Measurements from ENCODE around the gene PABPN1L.

Gene PABPN1L, protein sequence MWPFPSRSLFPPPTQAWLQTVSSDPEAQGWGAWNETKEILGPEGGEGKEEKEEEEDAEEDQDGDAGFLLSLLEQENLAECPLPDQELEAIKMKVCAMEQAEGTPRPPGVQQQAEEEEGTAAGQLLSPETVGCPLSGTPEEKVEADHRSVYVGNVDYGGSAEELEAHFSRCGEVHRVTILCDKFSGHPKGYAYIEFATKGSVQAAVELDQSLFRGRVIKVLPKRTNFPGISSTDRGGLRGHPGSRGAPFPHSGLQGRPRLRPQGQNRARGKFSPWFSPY

GRCh38 chr16:88866151-88866920 is at the start of gene PABPN1L:
Gene PABPN1L, minus strand, starts transcription at chr16:88866660. Its CDS starts 54 bp downstream, at chr16:88866606.
- DNase-seq: no peak

DNA sequence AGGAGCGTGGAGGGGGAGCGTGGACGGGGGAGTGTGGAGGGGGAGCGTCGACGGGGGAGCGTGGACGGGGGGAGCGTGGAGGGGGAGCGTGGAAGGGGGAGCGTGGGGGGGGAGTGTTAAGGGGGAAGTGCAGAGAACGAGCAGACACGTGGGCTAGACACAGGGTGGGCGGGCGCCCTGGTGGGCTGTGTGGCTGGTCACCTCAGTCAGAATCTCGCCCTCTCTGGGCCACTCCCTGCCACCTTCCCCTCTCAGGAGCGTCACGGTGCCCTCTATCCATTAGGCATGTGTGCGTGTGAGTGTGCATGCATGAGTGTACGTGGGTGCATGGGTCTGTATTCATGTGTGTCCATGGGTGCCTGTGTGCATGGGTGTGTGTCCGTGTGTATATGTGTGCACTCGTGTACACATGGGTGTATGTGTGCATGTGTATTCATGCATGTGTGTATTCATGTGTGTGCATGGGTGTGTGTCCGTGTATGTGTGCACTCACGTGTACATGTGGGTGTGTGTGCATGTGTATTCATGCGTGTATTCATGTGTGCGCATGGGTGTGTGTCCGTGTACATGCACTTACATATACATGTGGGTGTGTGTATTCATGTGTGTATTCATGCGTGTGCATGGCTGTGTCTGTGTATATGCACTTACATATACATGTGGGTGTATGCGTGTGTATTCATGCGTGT is 49.3 kb upstream of the PABPN1L start:
- DNase-seq: no peak

GRCh38 chr16:88914750-88915368 is 48.4 kb upstream of the PABPN1L start:
- DNase-seq: no peak

DNA sequence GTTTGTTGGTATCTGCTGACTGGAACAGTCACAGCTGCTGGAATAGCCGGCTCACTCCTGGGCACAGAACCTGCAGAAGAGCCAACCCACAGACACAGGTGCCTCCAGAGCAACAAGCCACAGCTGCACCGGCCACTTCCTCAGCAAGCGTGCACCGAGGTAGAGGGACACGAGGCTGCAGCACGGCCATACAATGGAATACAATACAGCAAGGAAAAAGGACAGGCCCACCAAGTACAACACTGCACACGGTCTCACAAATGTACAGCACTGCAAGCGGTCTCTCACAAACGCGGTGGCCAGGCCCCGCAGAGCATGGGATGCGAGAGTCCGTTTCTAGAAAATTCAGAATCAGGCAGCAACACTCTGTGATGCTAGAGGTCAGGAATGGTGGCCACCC is 47.4 kb upstream of the PABPN1L start:
- DNase-seq: no peak

DNA sequence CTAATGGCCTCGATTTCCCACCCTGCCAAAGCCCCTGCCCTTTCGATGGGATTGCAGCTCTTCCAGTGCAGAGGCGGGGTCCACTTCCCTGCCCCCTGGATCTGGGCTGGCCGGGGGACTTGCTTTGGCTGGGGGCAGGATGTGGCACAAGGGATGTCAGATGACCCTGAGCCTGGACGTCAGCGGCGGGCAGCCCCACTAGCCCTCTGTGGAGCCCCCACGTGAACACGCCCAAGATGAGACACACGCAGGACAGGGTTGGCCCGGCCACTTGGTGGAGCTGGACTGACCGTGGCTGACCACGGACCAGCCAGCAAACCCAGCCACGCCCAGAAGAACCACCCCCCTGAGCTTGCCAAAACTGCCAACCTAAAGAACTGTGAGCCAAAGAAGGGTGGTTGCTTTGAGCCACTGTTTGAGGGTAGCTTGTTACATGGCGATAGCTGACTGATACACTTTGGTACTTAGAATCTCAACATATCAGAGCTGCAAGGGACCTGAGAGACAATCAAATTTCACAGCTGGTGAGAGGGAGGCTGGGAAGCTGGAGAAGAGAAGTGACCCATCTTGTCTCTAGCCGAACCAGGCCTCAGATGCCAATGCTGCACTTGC is 46.6 kb upstream of the PABPN1L start:
- no peak for DNase-seq

DNA sequence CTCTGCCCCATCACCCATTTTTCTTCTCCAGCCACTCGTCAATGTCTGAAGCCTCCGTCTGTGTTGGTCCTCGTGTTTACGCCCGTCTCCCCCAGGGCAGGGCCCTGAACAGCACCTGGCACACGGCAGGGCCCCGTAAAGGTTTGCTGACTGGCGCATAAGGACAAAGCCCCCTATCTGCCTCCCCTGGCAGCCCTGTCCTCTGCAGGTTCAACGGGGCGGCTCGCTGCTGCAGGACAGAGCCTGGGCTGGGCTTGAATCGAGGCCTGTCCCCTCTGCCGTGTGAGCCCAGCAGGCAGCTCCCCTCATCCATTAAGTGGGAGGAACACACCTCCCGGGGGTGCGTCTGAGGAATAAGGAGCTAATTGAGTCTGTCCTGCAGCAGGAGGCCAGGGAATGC is 46.1 kb upstream of the PABPN1L start:
- no peak for DNase-seq

GRCh38 chr16:88911946-88912310 is 45.5 kb upstream of the PABPN1L start:
- no peak for DNase-seq

GRCh38 chr16:88911136-88911945 is 44.9 kb upstream of the PABPN1L start:
- no peak for DNase-seq

GRCh38 chr16:88910284-88911135 is 44.0 kb upstream of the PABPN1L start:
- no peak for DNase-seq

DNA sequence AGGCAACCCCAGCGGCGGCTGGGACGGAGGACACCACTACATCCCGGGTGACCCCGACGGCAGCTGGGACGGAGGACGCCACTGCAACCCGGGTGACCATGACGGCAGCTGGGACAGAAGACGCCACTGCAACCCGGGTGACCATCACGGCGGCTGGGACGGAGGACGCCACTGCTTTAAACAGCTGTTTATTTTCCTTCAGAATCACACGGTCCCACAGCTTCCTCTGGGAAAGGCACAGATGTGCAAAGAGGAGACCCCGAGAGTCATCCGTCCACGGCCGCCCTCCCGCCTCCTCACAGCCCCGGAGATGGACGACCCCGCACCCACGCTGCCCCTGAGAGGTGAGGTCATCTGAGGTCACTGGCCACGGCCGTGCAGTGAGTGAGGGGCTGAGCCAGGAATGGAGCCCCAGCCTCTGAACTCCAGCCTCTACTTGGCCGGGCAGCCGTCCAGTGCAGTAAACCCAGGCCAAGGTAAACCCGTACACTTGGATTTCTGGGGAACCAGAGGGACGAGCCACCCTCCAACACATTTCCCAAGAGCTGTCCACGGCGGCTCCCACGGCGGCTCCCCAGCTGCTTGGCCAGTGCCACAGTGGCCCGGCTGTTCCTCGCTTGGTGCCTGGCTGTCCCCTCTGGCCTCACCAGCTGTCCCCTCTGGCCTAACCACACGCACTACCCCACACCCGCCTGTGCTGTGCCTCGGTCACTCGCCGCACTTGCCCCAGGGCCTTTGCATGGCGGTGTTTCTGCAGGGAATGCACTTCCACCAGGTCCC is 43.2 kb upstream of the PABPN1L start:
- no peak for DNase-seq

GRCh38 chr16:88908307-88908706 is 41.8 kb upstream of the PABPN1L start:
- DNase-seq: no peak

- no peak for DNase-seq
Measured at GRCh38 chr16:88907768-88908167, 41.3 kb upstream of the PABPN1L start.

- DNase-seq: no peak
Measured at GRCh38 chr16:88906535-88907105, 40.2 kb upstream of the PABPN1L start.

GRCh38 chr16:88906020-88906419 is 39.6 kb upstream of the PABPN1L start:
- DNase-seq: no peak

- DNase-seq: no peak
Measured at GRCh38 chr16:88905563-88905962, 39.1 kb upstream of the PABPN1L start.

GRCh38 chr16:88904676-88905365 is 38.4 kb upstream of the PABPN1L start:
- DNase-seq: no peak

GRCh38 chr16:88903267-88903666 is 36.8 kb upstream of the PABPN1L start:
- DNase-seq: no peak

DNA sequence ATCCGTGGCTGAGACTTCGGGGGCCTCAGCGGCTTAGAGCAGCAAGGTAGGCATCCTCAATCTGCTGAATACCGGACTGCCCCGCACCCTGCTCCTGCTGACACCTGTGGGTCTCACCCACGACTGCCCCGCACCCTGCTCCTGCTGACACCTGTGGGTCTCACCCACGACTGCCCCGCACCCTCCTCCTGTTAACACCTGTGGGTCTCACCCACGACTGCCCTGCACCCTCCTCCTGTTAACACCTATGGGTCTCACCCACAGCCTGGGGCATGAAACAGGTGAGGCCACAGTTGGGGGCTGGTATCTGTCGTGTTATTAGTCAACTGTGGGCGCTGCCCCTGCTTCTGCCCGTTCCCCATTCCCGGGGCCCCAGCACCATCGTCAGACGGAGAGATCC is 36.3 kb upstream of the PABPN1L start:
- no peak for DNase-seq

DNA sequence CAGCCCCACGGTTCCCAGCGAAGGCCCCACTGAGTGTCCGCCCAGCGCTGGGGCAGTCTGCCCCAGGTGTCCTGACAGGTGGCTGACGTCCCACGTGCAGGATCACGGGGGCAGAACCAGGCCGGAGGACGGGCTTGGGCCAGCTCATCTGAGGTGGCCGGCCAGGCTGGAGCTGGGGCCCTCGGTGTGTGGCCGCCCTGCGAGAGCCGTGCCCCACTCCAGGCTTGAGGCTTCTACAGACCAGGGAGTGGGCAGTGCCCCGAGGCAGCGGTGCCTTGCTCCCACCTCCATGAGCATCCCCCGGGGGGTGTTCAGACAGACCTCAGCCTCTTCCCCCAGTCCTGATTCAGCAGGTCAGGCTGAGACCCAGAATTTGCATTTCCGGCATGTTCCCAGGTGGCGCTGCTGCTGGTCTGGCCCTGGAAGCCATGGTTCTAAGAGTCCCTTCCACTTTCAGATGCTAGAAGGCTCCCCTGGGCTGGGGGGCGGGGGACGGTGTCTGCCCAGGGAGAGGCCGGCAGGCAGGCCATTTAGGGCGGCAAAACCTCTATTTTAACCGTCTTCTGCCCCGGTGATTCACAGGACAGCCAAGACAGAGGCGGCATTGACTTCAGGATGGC is 35.4 kb upstream of the PABPN1L start:
- no peak for DNase-seq
